HepG2 (cell line): ENCODE measurements around the gene CYP17A1. TPM values are rescaled to one million over a fixed set of nuclear protein-coding genes. Genes with fewer than 3 reads are reported as not detected.

Experiments
- ATAC-seq: fragments of 200-7000 bp; cut with Tn5 transposase; 3 replicates; pipeline ENCODE4 v1.9.1; 2020; ENCODE audit warnings: mild to moderate bottlenecking, moderate library complexity
- BruUV-seq: library from RNA; stranded (reverse); fragments of 400-500 nt; replicated peaks from 2 replicates; lab custom pipeline; 2021; lab: Mats Ljungman, UMichigan
- CTCF ChIA-PET: fragments of 300-600 bp; formaldehyde crosslinking; extraction: SDS; loops from one replicate; lab custom pipeline; 2021; ENCODE audit warnings: low total read pairs, inconsistent platforms, low intra/inter-chr PET ratio; lab: Yijun Ruan, JAX
- POLR2A ChIA-PET: fragments of 350-600 bp; sonication (Branson Sonifier 250); formaldehyde crosslinking; loops from one replicate; lab custom pipeline; 2020; ENCODE audit warnings: antibody characterized with exemption, inconsistent platforms; lab: Yijun Ruan, JAX
- DNase-seq: peaks from one replicate; pipeline ENCODE4 v3.0.0-alpha.2; 2015; ENCODE audit warnings: low spot score
- FAIRE-seq: peaks from 3 replicates; lab custom pipeline; 2011; peaks lifted over from hg19 to GRCh38; lab: Jason Lieb, UNC
- H2AFZ ChIP-seq: one replicate; pipeline ENCODE4 v1.6.1; 2011; ENCODE audit warnings: low read length, inconsistent platforms
- H3K27ac ChIP-seq: fragments of 300-600 bp; 3 replicates; pipeline ENCODE4 v1.8.0; 2011; ENCODE audit warnings: mixed run types, mild to moderate bottlenecking, mixed read lengths, low read length, inconsistent platforms; ENCODE audit not compliant: insufficient read depth; ENCODE audit errors: extremely low read length
- H3K27me3 ChIP-seq, 2 experiments: fragments of 200-600 bp in 1 of 2; 2 replicates in 1 of 2; 3 replicates in 1 of 2; pipeline versions ENCODE4 v1.6.0 to v1.8.0; 2011; ENCODE audit warnings: low read length in 2 of 2, mild to moderate bottlenecking in 2 of 2, moderate library complexity in 2 of 2, inconsistent platforms in 1 of 2; ENCODE audit not compliant: insufficient read depth in 2 of 2, control insufficient read depth in 1 of 2
- H3K36me3 ChIP-seq, 2 experiments: fragments of 200-600 bp in 1 of 2; replicated peaks in 1 of 2; 2 replicates in 1 of 2; 3 replicates in 1 of 2; pipeline versions ENCODE4 v1.5.1 to v1.8.0; 2011; ENCODE audit warnings: low read length in 2 of 2, inconsistent platforms in 1 of 2; ENCODE audit not compliant: insufficient read depth in 2 of 2, control insufficient read depth in 1 of 2
- H3K4me1 ChIP-seq: 2 replicates; pipeline ENCODE4 v1.5.1; 2012; ENCODE audit warnings: low read length, inconsistent platforms; ENCODE audit not compliant: insufficient read depth
- H3K4me2 ChIP-seq: 2 replicates; pipeline ENCODE4 v1.6.0; 2011; ENCODE audit warnings: low read depth, low read length, inconsistent platforms
- H3K4me3 ChIP-seq, 3 experiments: fragments of 200-600 bp in 1 of 3; sonication (generic), shearing (Covaris generic) in 1 of 3; replicated peaks in 1 of 3; 2 replicates each; pipeline ENCODE4 v1.5.1; 2011 to 2016; ENCODE audit warnings: low read length in 3 of 3, inconsistent platforms in 2 of 3, low read depth in 2 of 3, mild to moderate bottlenecking in 2 of 3, control low read depth in 1 of 3, mixed read lengths in 1 of 3; ENCODE audit not compliant: insufficient read depth in 1 of 3
- H3K79me2 ChIP-seq: one replicate; pipeline ENCODE4 v1.6.1; 2011; ENCODE audit warnings: low read length, inconsistent platforms; ENCODE audit not compliant: insufficient read depth
- H3K9ac ChIP-seq: 2 replicates; pipeline ENCODE4 v1.6.0; 2011; ENCODE audit warnings: mild to moderate bottlenecking, low read depth, low read length, inconsistent platforms; ENCODE audit not compliant: insufficient read depth
- H3K9me3 ChIP-seq: 2 replicates; pipeline ENCODE4 v1.5.1; 2012; ENCODE audit warnings: mild to moderate bottlenecking, low read length
- H4K20me1 ChIP-seq: 2 replicates; pipeline ENCODE4 v1.6.0; 2011; ENCODE audit warnings: inconsistent platforms, mild to moderate bottlenecking, low read length, moderate library complexity; ENCODE audit not compliant: insufficient read depth
- MTA3 ChIP-seq: sonication (generic); formaldehyde crosslinking; IDR thresholded peaks from 2 replicates; pipeline ENCODE4 v1.4.0; 2020; ENCODE audit warnings: missing genetic modification reagents
- PRPF4 ChIP-seq: fragments of 200-400 bp; formaldehyde crosslinking; IDR thresholded peaks from 2 replicates; pipeline ENCODE4 v1.6.1; 2016; ENCODE audit warnings: low read length, low read depth; ENCODE audit not compliant: poor library complexity, severe bottlenecking
- REST ChIP-seq, 2 experiments: IDR thresholded peaks; 2 replicates each; pipeline ENCODE4 v1.6.1; 2011 to 2012; ENCODE audit warnings: low read length in 2 of 2, borderline replicate concordance in 1 of 2, low read depth in 1 of 2, mild to moderate bottlenecking in 1 of 2, moderate library complexity in 1 of 2
- SKI ChIP-seq: fragments of 450-650 bp; IDR thresholded peaks from one replicate; pipeline ENCODE4 v1.6.1; 2018; ENCODE audit warnings: mild to moderate bottlenecking; ENCODE audit not compliant: partially characterized antibody
- ZBTB20 ChIP-seq: sonication (generic); formaldehyde crosslinking; IDR thresholded peaks from 2 replicates; pipeline ENCODE4 v1.8.1; 2023; ENCODE audit warnings: missing genetic modification reagents, low read depth, mild to moderate bottlenecking, borderline replicate concordance
- ZNF121 ChIP-seq: sonication (generic); formaldehyde crosslinking; IDR thresholded peaks from 2 replicates; pipeline ENCODE4 v1.5.0; 2020; ENCODE audit warnings: mild to moderate bottlenecking, missing genetic modification reagents
- ZNF362 ChIP-seq: sonication (generic); formaldehyde crosslinking; IDR thresholded peaks from 2 replicates; pipeline ENCODE4 v1.4.0; 2020; ENCODE audit warnings: missing genetic modification reagents, mild to moderate bottlenecking, borderline replicate concordance
- ZNF547 ChIP-seq: sonication (generic); formaldehyde crosslinking; IDR thresholded peaks from 2 replicates; pipeline ENCODE4 v1.5.1; 2020; ENCODE audit warnings: mild to moderate bottlenecking, missing genetic modification reagents
- ZSCAN21 ChIP-seq: sonication (generic); formaldehyde crosslinking; IDR thresholded peaks from 2 replicates; pipeline ENCODE4 v1.8.0; 2022; ENCODE audit warnings: mild to moderate bottlenecking, missing genetic modification reagents, moderate library complexity, borderline replicate concordance
- ZXDC ChIP-seq: sonication (generic); formaldehyde crosslinking; IDR thresholded peaks from 2 replicates; pipeline ENCODE4 v1.5.0; 2020; ENCODE audit warnings: mild to moderate bottlenecking, missing genetic modification reagents
- whole genome bisulfite sequencing: methylation state at CpG from one replicate; pipeline ENCODE4 v1.1.6; 2017; ENCODE audit warnings: low lambda C conversion rate; 5-methylcytosine and 5-hydroxymethylcytosine counted together
- in situ Hi-C: cut with HindIII; loops from 2 replicates; pipeline ENCODE4 v1.10.0; 2017; ENCODE audit warnings: low pct_unique_long_range_greater_than_20kb; ENCODE audit not compliant: extremely low pct_ligation_motif_present
- intact Hi-C: fragments of 100-400 bp; cut with micrococcal nuclease; formaldehyde crosslinking; loops from one replicate; pipeline ENCODE4 v1.10.0; 2022; ENCODE audit not compliant: unreplicated experiment
- polyA plus RNA-seq, 8 experiments: library from polyadenylated mRNA; depleted of rRNA in 3 of 8; stranded (reverse) in 7 of 8; unstranded in 1 of 8; fragments of >200 nt; fragmentation: Illumina TruSeq in 4 of 8; extraction: Trizol in 4 of 8; gene quantifications; 2 replicates each; pipeline versions ENCODE4 v1.2.1 to v1.2.3, GENCODE V29; 2011 to 2016; ENCODE audit warnings: low read depth in 4 of 8, missing spikeins in 1 of 8, mixed read lengths in 1 of 8; ENCODE audit not compliant: insufficient read depth in 1 of 8
- total RNA-seq, 5 experiments: library from RNA; depleted of rRNA; stranded (reverse); fragments of >200 nt; fragmentation: Illumina TruSeq; extraction: Trizol; gene quantifications; 2 replicates each; pipeline ENCODE4 v1.2.3, GENCODE V29; 2016; ENCODE audit warnings: low read depth in 1 of 5

CYP17A1 gene
- total and polyA plus RNA-seq, 2 of the 13 experiments (the other 11 are each of a cell fraction or from before 2014, with no cell fraction given): 0.13 to 1.1 TPM

GRCh38 chr10:102819054-102819453, 18.2 kb downstream of the CYP17A1 start (continued):
- TF ChIP-seq ZXDC (CRISPR knock-in tag) (no peak), MTA3 (CRISPR knock-in tag) (no peak), PRPF4 (no peak)

GRCh38 chr10:102817175-102817574, 20.0 kb downstream of the CYP17A1 start:
- DNase-seq: no peak
- H3K4me1 ChIP-seq: peaks cover 42% of the 10 kb centered on the region
- no TSS peak for BruUV-seq
- in situ Hi-C loops (loop anchor here (10.0 kb wide), 1 partner anchor 72 kb away; the partner anchor contains the start of gene WBP1L), intact Hi-C loops (no loop called here)
- no peak overlapping the region for H2AFZ ChIP-seq
- POLR2A ChIA-PET: interaction anchor here (0.8 to 1.9 kb wide), 2 partner anchors 41 to 103 kb away, joined by 3 to 10 read pairs; partner anchors contain the start of genes ARL3 and SFXN2
- no peak for ATAC-seq
- no peak overlapping the region for H3K4me2 ChIP-seq
- H4K20me1 ChIP-seq: no peaks in the 10 kb centered on the region
- H3K4me3 ChIP-seq: no peak overlapping the region
- no peak for FAIRE-seq
- CTCF ChIA-PET: no interaction called here
- no peaks in the 10 kb centered on the region for H3K27me3 ChIP-seq
- H3K27ac ChIP-seq: no peak overlapping the region
- peaks cover 0 to 3% of the 10 kb centered on the region in 2 experiments; a peak in 1 of 5 replicates for H3K36me3 ChIP-seq
- no peaks in the 10 kb centered on the region for H3K79me2 ChIP-seq
- WGBS: 89% methylated on average over 4 of the region's 4 CpGs
- no peak overlapping the region for H3K9ac ChIP-seq
- no peaks in the 10 kb centered on the region for H3K9me3 ChIP-seq
- no peak for TF ChIP-seq ZBTB20 (CRISPR knock-in tag)
- no peak for TF ChIP-seq REST (IDR thresholded peaks at IDR 0.05; ENCODE audit: borderline replicate concordance in 1 of 2, low read depth in 1 of 2, low read length in 2 of 2)
- TF ChIP-seq ZNF362 (CRISPR knock-in tag): no peak
- TF ChIP-seq ZNF121: peak; percentile 51; the same call in 1 of the 2 replicates
- no peak for TF ChIP-seq ZNF547 (CRISPR knock-in tag)
- no peak for TF ChIP-seq ZSCAN21 (CRISPR knock-in tag)
- TF ChIP-seq SKI: no peak
